ENCODE data around the gene ZNF692.
"Not testable (repeated sequence)": the region's sequence is repeated elsewhere in the genome, so short reads cannot be mapped to it uniquely, and the experiment has no call there.

DNA sequence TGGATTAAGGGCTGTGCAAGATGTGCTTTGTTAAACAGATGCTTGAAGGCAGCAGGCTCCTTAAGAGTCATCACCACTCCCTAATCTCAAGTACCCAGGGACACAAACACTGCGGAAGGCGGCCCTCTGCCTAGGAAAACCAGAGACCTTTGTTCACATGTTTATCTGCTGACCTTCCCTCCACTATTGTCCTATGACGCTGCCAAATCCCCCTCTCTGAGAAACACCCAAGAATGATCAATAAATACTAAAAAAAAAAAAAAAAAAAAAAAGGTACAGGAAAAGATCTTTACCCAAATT lies 28.2 kb downstream of the ZNF692 start:
- not testable (repeated sequence) for TF ChIP-seq CTCF, POLR2A (IDR thresholded peaks at IDR 0.05)

Measured in esophagus squamous epithelium (tissue), 4 donors.